Mesendoderm (in vitro differentiated cells): ENCODE data around the gene STKLD1.
"Not testable (repeated sequence)": the region's sequence is repeated elsewhere in the genome, so short reads cannot be mapped to it uniquely, and the experiment has no call there.

Source experiments
- DNase-seq: peaks from one replicate; pipeline ENCODE4 v3.0.0; 2013
- H2AK5ac ChIP-seq: 2 replicates; pipeline ENCODE4 v1.6.1; 2013; ENCODE audit warnings: low read length, inconsistent platforms
- H2BK120ac ChIP-seq: 2 replicates; pipeline ENCODE4 v1.6.1; 2013; ENCODE audit warnings: low read depth, mild to moderate bottlenecking, low read length, moderate library complexity, mixed read lengths
- H2BK15ac ChIP-seq: replicated peaks from 2 replicates; pipeline ENCODE4 v1.6.1; 2013; ENCODE audit warnings: low read depth, mild to moderate bottlenecking, moderate library complexity
- H2BK5ac ChIP-seq: 2 replicates; pipeline ENCODE4 v1.6.1; 2013; ENCODE audit warnings: low read length, inconsistent platforms
- H3K18ac ChIP-seq: 2 replicates; pipeline ENCODE4 v1.6.1; 2013; ENCODE audit warnings: mild to moderate bottlenecking, low read length, mixed read lengths
- H3K23ac ChIP-seq: one replicate; pipeline ENCODE4 v1.6.1; 2013; ENCODE audit warnings: low read length
- H3K27ac ChIP-seq: 2 replicates; pipeline ENCODE4 v1.5.1; 2013; ENCODE audit warnings: low read depth, mild to moderate bottlenecking, inconsistent platforms, low read length, moderate library complexity
- H3K27me3 ChIP-seq: 2 replicates; pipeline ENCODE4 v1.6.1; 2013; ENCODE audit warnings: low read length, control low read depth, mild to moderate bottlenecking, inconsistent platforms; ENCODE audit not compliant: insufficient read depth, poor library complexity
- H3K36me3 ChIP-seq: 2 replicates; pipeline ENCODE4 v1.6.1; 2013; ENCODE audit warnings: low read length, inconsistent platforms; ENCODE audit not compliant: control insufficient read depth, insufficient read depth
- H3K4ac ChIP-seq: one replicate; pipeline ENCODE4 v1.6.1; 2013; ENCODE audit warnings: low read depth, mild to moderate bottlenecking, low read length, moderate library complexity
- H3K4me1 ChIP-seq: 2 replicates; pipeline ENCODE4 v1.6.1; 2013; ENCODE audit warnings: low read depth, low read length, inconsistent platforms; ENCODE audit not compliant: control insufficient read depth
- H3K4me2 ChIP-seq: 2 replicates; pipeline ENCODE4 v1.6.1; 2013; ENCODE audit warnings: low read length
- H3K4me3 ChIP-seq: 2 replicates; pipeline ENCODE4 v1.5.1; 2013; ENCODE audit warnings: mild to moderate bottlenecking, low read length
- H3K56ac ChIP-seq: one replicate; pipeline ENCODE4 v1.6.1; 2013; ENCODE audit warnings: low read length
- H3K79me1 ChIP-seq: 2 replicates; pipeline ENCODE4 v1.6.1; 2013; ENCODE audit warnings: low read length, inconsistent platforms
- H3K79me2 ChIP-seq: 2 replicates; pipeline ENCODE4 v1.6.1; 2013; ENCODE audit warnings: mild to moderate bottlenecking, low read length; ENCODE audit not compliant: control insufficient read depth, insufficient read depth
- H3K9ac ChIP-seq: 2 replicates; pipeline ENCODE4 v1.6.1; 2013; ENCODE audit warnings: low read length, inconsistent platforms
- H4K5ac ChIP-seq: one replicate; pipeline ENCODE4 v1.6.1; 2013; ENCODE audit warnings: low read length
- H4K8ac ChIP-seq: one replicate; pipeline ENCODE4 v1.6.1; 2013; ENCODE audit warnings: low read depth, mild to moderate bottlenecking, control low read depth, low read length, moderate library complexity
- WGBS: extraction: QIAGEN DNeasy Blood & Tissue Kit; methylation state at CpG from one replicate; pipeline ENCODE4 v1.1.7; 2013; ENCODE audit warnings: low lambda C conversion rate, missing lambda C conversion rate; ENCODE audit not compliant: insufficient coverage; ENCODE audit errors: extremely low coverage; 5-methylcytosine and 5-hydroxymethylcytosine counted together

STKLD1 gene

GRCh38 chr9:133443248-133443647 is 67.1 kb downstream of the STKLD1 start:
- H2BK120ac ChIP-seq, result no peak overlapping the region
- no peak overlapping the region for H3K9ac ChIP-seq
- no peak overlapping the region for H3K4me2 ChIP-seq
- no peak overlapping the region for H3K4me3 ChIP-seq
- no peak for DNase-seq
- no peak overlapping the region for H3K56ac ChIP-seq
- no peaks in the 10 kb centered on the region for H3K27me3 ChIP-seq
- no peak overlapping the region for H3K23ac ChIP-seq
- H2AK5ac ChIP-seq, result no peak overlapping the region
- no peak overlapping the region for H3K27ac ChIP-seq
- no peaks in the 10 kb centered on the region for H3K4me1 ChIP-seq
- no peak overlapping the region for H3K4ac ChIP-seq
- no peak overlapping the region for H4K8ac ChIP-seq
- H2BK5ac ChIP-seq, result no peak overlapping the region
- WGBS, result no CpG with 5 or more reads among the region's 15 CpGs
- no peaks in the 10 kb centered on the region for H3K79me1 ChIP-seq
- H3K36me3 ChIP-seq, result no peaks in the 10 kb centered on the region
- no peak overlapping the region for H4K5ac ChIP-seq
- no peak overlapping the region for H2BK15ac ChIP-seq
- no peaks in the 10 kb centered on the region for H3K79me2 ChIP-seq
- no peak overlapping the region for H3K18ac ChIP-seq

GRCh38 chr9:133443982-133444381 is 67.8 kb downstream of the STKLD1 start:
- Histone ChIP-seq H3K36me3 (no peaks in the 10 kb centered on the region), H3K4ac (no peak overlapping the region), H2BK120ac (no peak overlapping the region), H3K18ac (no peak overlapping the region), H3K79me1 (no peaks in the 10 kb centered on the region), H3K4me1 (no peaks in the 10 kb centered on the region), H3K4me2 (no peak overlapping the region), H3K4me3 (no peak overlapping the region), H2BK15ac (no peak overlapping the region), H3K79me2 (no peaks in the 10 kb centered on the region), H3K23ac (no peak overlapping the region), H3K27ac (no peak overlapping the region), H3K56ac (no peak overlapping the region), H4K8ac (no peak overlapping the region), H3K9ac (no peak overlapping the region), H3K27me3 (no peaks in the 10 kb centered on the region), H4K5ac (no peak overlapping the region), H2AK5ac (no peak overlapping the region), H2BK5ac (no peak overlapping the region)
- WGBS, result no CpG with 5 or more reads among the region's 8 CpGs
- DNase-seq, result no peak

- Histone ChIP-seq H3K4me1 (no peaks in the 10 kb centered on the region), H3K56ac (no peak overlapping the region), H3K79me1 (no peaks in the 10 kb centered on the region), H3K36me3 (no peaks in the 10 kb centered on the region), H2AK5ac (no peak overlapping the region), H2BK15ac (no peak overlapping the region), H3K27me3 (no peaks in the 10 kb centered on the region), H3K23ac (no peak overlapping the region), H2BK5ac (no peak overlapping the region), H4K5ac (no peak overlapping the region), H3K4me2 (no peak overlapping the region), H2BK120ac (no peak overlapping the region), H4K8ac (no peak overlapping the region), H3K4me3 (no peak overlapping the region), H3K79me2 (no peaks in the 10 kb centered on the region), H3K27ac (no peak overlapping the region), H3K9ac (no peak overlapping the region), H3K4ac (no peak overlapping the region), H3K18ac (no peak overlapping the region)
- WGBS, result no CpG with 5 or more reads among the region's 23 CpGs
- DNase-seq, result no peak
These were observed 69.3 kb downstream of the STKLD1 start for GRCh38 chr9:133445293-133445969.

- Histone ChIP-seq H3K23ac (no peak overlapping the region), H2AK5ac (no peak overlapping the region), H2BK15ac (no peak overlapping the region), H3K56ac (no peak overlapping the region), H3K36me3 (no peaks in the 10 kb centered on the region), H3K4me3 (no peak overlapping the region), H3K9ac (no peak overlapping the region), H3K79me2 (no peaks in the 10 kb centered on the region), H3K27me3 (no peaks in the 10 kb centered on the region), H3K4ac (no peak overlapping the region), H3K4me2 (no peak overlapping the region), H3K4me1 (no peaks in the 10 kb centered on the region), H3K18ac (no peak overlapping the region), H3K79me1 (no peaks in the 10 kb centered on the region), H2BK120ac (no peak overlapping the region), H4K5ac (no peak overlapping the region), H2BK5ac (no peak overlapping the region), H3K27ac (no peak overlapping the region), H4K8ac (no peak overlapping the region)
- no peak for DNase-seq
- WGBS, result no CpG with 5 or more reads among the region's 13 CpGs
These were observed 72.4 kb downstream of the STKLD1 start for GRCh38 chr9:133448487-133448972.

- Histone ChIP-seq H3K9ac (no peak overlapping the region), H3K23ac (no peak overlapping the region), H2BK5ac (no peak overlapping the region), H3K4me1 (no peaks in the 10 kb centered on the region), H3K27me3 (no peaks in the 10 kb centered on the region), H3K36me3 (no peaks in the 10 kb centered on the region), H3K4me2 (no peak overlapping the region), H3K79me2 (no peaks in the 10 kb centered on the region), H3K27ac (no peak overlapping the region), H3K18ac (no peak overlapping the region), H3K79me1 (no peaks in the 10 kb centered on the region), H4K8ac (no peak overlapping the region), H4K5ac (no peak overlapping the region), H3K4me3 (no peak overlapping the region), H3K56ac (no peak overlapping the region), H2AK5ac (no peak overlapping the region), H2BK15ac (no peak overlapping the region), H2BK120ac (no peak overlapping the region), H3K4ac (no peak overlapping the region)
- no peak for DNase-seq
- WGBS, result no CpG with 5 or more reads among the region's 12 CpGs
These were observed 73.6 kb downstream of the STKLD1 start for GRCh38 chr9:133449760-133450159.

GRCh38 chr9:133451865-133452264 is 75.7 kb downstream of the STKLD1 start:
- not testable (repeated sequence) for H3K27me3 ChIP-seq, H2BK120ac ChIP-seq, H3K27ac ChIP-seq, H3K36me3 ChIP-seq, H3K4ac ChIP-seq, H3K56ac ChIP-seq, H4K8ac ChIP-seq, H3K23ac ChIP-seq, H3K4me1 ChIP-seq, H3K4me3 ChIP-seq, H3K9ac ChIP-seq, H3K4me2 ChIP-seq, H2AK5ac ChIP-seq, H2BK5ac ChIP-seq, H3K79me1 ChIP-seq, H2BK15ac ChIP-seq, H3K18ac ChIP-seq, H3K79me2 ChIP-seq, H4K5ac ChIP-seq, DNase-seq
- no CpG with 5 or more reads among the region's 5 CpGs for WGBS
